Peyer's patch (tissue), 4 donors: ENCODE results near the gene RREB1. TPM values are rescaled to one million over a fixed set of nuclear protein-coding genes. Genes with fewer than 3 reads are reported as not detected.

Source experiments
- DNase-seq, 3 donors: peaks; one replicate each; pipeline ENCODE4 v3.0.0-alpha.2; 2017 to 2019
- H3K27ac ChIP-seq, 4 donors: fragments of 200-600 bp; sonication (generic); one replicate each; pipeline ENCODE4 v1.5.1; 2016 to 2019
- H3K27me3 ChIP-seq, 2 donors: fragments of 200-600 bp; sonication (generic); one replicate each; pipeline ENCODE4 v1.5.1; 2019
- H3K36me3 ChIP-seq, 3 donors: fragments of 200-600 bp; sonication (generic); one replicate each; pipeline ENCODE4 v1.5.1; 2016 to 2019
- H3K4me1 ChIP-seq, 4 donors: fragments of 200-600 bp; sonication (generic); one replicate each; pipeline ENCODE4 v1.5.1; 2016 to 2019
- H3K4me3 ChIP-seq, 4 donors: fragments of 200-600 bp; sonication (generic); 1 replicate in 3 of 4; 2 replicates in 1 of 4; pipeline ENCODE4 v1.5.1; 2016 to 2019; ENCODE audit warnings: mild to moderate bottlenecking in 1 of 4
- H3K9me3 ChIP-seq, 4 donors: fragments of 200-600 bp; sonication (generic); one replicate each; pipeline ENCODE4 v1.5.1; 2016 to 2019; ENCODE audit warnings: mild to moderate bottlenecking in 1 of 4
- CTCF ChIP-seq, 6 experiments: fragments of 450-650 bp in 4 of 6; fragments of 200-600 bp in 2 of 6; sonication (generic) in 1 of 6; IDR thresholded peaks; one replicate each; pipeline ENCODE4 v1.5.1; 2017 to 2019; ENCODE audit warnings: antibody characterized with exemption in 6 of 6, mild to moderate bottlenecking in 3 of 6, moderate library complexity in 1 of 6
- POLR2A ChIP-seq, 2 donors: fragments of 450-650 bp; IDR thresholded peaks; one replicate each; pipeline ENCODE4 v1.5.1; 2017; ENCODE audit warnings: antibody characterized with exemption in 2 of 2, mild to moderate bottlenecking in 2 of 2, moderate library complexity in 2 of 2
- total RNA-seq, 4 donors: library from RNA; depleted of rRNA; stranded (reverse); fragments of >200 nt; gene quantifications; one replicate each; pipeline ENCODE4 v1.1.0, GENCODE V29; 2016

RREB1 gene
- total RNA-seq, 4 donors from 2014 or later: 65.0 to 118 (median 113) TPM

GRCh38 chr6:7075341-7076000, 32.3 kb upstream of the RREB1 start:
- Histone ChIP-seq H3K4me3 (no peak overlapping the region), H3K36me3 (no peaks in the 10 kb centered on the region), H3K9me3 (no peaks in the 10 kb centered on the region), H3K27me3 (no peaks in the 10 kb centered on the region), H3K4me1 (no peaks in the 10 kb centered on the region), H3K27ac (no peak overlapping the region)
- no peak for DNase-seq
- TF ChIP-seq CTCF (IDR thresholded peaks at IDR 0.05) (no peak), POLR2A (IDR thresholded peaks at IDR 0.05) (no peak)

- no peak for DNase-seq
These were observed 29.9 kb upstream of the RREB1 start for GRCh38 chr6:7077856-7078255.

GRCh38 chr6:7078856-7079255, 28.9 kb upstream of the RREB1 start:
- TF ChIP-seq POLR2A (IDR thresholded peaks at IDR 0.05) (no peak), CTCF (IDR thresholded peaks at IDR 0.05) (no peak)
- H3K27me3 ChIP-seq: no peaks in the 10 kb centered on the region
- no peaks in the 10 kb centered on the region for H3K36me3 ChIP-seq
- no peaks in the 10 kb centered on the region for H3K9me3 ChIP-seq
- H3K27ac ChIP-seq: no peak overlapping the region
- H3K4me3 ChIP-seq: no peak overlapping the region
- H3K4me1 ChIP-seq: no peaks in the 10 kb centered on the region
- no peak for DNase-seq

More at GRCh38 chr6:7077856-7078255, 29.9 kb upstream of the RREB1 start:
- Histone ChIP-seq H3K4me3 (no peak overlapping the region), H3K9me3 (no peaks in the 10 kb centered on the region), H3K36me3 (no peaks in the 10 kb centered on the region), H3K27ac (no peak overlapping the region), H3K27me3 (no peaks in the 10 kb centered on the region), H3K4me1 (no peaks in the 10 kb centered on the region)
- TF ChIP-seq CTCF (IDR thresholded peaks at IDR 0.05): no peak
- no peak for TF ChIP-seq POLR2A (IDR thresholded peaks at IDR 0.05)

- H3K4me1 ChIP-seq: no peaks in the 10 kb centered on the region
- DNase-seq: no peak
- H3K4me3 ChIP-seq: no peak overlapping the region
- H3K27me3 ChIP-seq: no peaks in the 10 kb centered on the region
- TF ChIP-seq POLR2A (IDR thresholded peaks at IDR 0.05): no peak
- TF ChIP-seq CTCF (IDR thresholded peaks at IDR 0.05): no peak
- H3K36me3 ChIP-seq: no peaks in the 10 kb centered on the region
- H3K9me3 ChIP-seq: no peaks in the 10 kb centered on the region
- H3K27ac ChIP-seq: no peak overlapping the region
These were observed 27.4 kb upstream of the RREB1 start for GRCh38 chr6:7080311-7080710.

- DNase-seq: peak in 1 of 3 donors; percentile 64
- Histone ChIP-seq H3K27ac (peak overlapping the region; percentile 47 to 79 (median 76)), H3K4me3 (no peak overlapping the region), H3K9me3 (no peaks in the 10 kb centered on the region), H3K36me3 (no peaks in the 10 kb centered on the region), H3K4me1 (peaks cover 0 to 20% (median 5%) of the 10 kb centered on the region in 4 donors), H3K27me3 (no peaks in the 10 kb centered on the region)
- TF ChIP-seq POLR2A (IDR thresholded peaks at IDR 0.05) (no peak), CTCF (IDR thresholded peaks at IDR 0.05) (no peak)
These were observed 21.9 kb upstream of the RREB1 start for GRCh38 chr6:7085911-7086310.
